SHP77 treated with DMSO at 0.1 percent for 48 hours (cell line): ENCODE results near the gene MYH11.
A peak's percentile ranks its signal among the peaks of the same experiment; 100 is the strongest.

Source experiments
- DNase-seq: peaks from one replicate; lab custom pipeline; 2025; lab: John Stamatoyannopoulos, UW

The MYH11 gene

DNA sequence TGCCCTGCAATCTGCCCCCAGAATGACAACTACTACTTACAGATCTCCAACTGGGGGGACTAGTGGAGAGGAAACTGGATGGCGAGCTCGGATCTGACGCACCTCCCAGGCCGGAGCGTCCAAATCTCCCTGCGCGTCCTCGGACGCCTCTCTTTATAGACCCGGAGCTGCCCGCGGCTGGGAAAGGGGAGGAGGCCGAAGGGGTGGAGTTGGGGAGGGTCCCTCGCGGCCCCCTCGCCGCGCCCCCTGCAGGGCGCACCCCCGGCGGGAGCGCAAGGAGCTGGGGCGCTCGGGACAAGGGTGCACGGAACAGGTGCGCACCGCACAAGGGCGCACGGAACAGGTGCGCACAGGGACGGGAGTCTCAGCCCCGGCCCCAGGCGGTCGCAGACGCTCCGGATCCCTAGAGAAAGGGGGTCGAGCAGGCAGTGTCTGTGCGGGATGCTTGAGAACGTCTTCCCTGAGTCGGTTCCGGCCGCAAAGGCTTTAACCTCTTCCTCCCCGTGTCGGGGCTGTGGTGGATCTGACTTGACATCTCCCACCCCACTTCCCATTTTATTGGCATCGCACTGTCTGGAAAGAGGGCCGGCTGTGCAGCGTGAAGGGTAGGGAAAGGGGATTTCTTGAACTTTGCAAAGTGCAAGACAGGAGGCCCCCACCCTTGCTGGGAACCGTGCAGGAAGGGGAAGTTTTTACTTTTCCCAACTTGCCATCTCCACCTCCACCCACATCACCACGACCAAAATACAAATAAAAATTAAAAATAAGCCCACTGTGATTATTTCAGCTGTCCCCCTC, at the start of gene MYH11:
Gene MYH11 (minus strand): TSS at position 128 of the 798 bp plus-strand sequence. CDS start 18,776 bp downstream, outside the sequence.
- DNase-seq: no peak

DNA sequence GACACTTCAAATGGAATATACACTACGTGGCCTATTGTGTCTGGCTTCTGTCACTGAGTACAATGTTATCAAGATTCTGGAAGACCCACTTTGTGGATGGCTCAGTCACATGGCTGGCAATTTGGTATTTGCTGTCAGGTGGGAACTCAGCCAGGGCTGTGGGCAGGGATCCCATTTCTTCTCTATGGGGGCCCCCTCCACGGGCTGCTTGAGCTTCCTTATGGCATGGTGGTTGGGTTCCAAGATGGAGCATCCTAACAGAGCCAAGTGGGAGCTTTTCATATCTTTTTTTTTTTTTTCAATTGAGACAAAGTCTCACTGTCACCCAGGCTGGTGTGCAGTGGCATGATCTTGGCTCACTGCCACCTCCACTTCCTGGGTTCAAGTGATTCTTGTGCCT, 49.6 kb upstream of the MYH11 start:
- DNase-seq: no peak

DNA sequence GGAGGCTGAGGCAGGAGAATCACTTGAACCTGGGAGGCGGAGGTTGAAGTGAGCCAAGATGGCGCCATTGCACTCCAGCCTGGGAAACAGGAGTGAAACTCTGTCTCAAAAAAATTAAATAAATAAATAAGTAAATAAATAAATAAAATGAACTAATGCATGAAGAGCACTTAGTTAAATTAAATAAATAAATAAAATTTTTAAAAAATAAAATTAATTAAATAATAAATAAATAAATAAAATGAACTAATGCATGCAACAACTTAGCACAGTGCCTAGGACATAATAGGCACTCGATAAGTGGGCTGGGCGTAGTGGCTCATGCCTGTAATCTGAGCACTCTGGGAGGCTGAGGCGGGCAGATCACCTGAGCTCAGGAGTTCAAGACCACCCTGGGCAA, 47.1 kb upstream of the MYH11 start:
- DNase-seq: no peak

DNA sequence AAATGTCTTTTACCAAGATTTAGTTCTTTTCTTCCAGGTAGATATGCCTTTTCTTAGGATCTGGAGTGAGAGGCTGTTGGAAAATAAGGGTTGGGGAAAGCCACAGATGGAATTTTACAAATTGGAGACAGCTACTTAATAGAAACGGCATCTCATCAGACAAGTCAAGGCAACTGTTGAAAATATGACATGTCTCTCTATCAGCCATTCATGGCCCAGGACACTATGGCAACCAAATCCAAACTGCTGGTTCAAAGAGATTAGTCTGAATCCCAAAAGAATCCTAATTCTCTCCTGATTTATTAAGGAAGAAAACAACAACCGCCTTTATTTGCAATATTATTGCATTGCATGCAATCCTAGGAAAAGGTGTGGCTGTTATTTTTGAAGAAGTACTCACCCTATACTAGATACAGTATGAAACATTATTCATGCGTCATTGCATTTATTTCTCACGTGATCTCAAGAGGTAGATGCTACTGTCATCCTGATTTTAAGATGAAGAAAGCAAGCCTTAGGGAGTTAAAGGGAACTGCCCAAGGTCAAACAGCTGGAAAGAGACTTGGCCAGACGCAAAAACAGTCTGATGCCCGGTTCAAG, 44.2 kb upstream of the MYH11 start:
- no peak for DNase-seq

DNA sequence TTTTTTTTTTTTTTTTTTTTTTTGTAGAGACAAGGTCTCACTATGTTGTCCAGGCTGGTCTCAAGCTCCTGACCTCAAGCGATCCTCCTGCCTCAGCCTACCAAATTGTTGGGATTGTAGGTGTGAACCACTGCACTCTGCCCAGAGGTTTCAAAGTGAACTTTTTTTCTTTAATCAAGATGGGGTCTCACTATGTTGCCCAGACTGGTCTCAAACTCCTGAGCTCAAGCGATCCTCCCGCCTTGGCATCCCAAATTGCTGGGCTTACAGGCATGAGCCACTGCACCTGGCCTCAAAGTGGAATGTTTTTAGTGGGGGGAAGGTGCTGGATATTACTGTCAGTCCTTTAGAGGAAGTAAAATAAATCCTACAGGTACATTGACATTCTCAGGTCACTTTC, 43.5 kb upstream of the MYH11 start:
- DNase-seq: no peak

DNA sequence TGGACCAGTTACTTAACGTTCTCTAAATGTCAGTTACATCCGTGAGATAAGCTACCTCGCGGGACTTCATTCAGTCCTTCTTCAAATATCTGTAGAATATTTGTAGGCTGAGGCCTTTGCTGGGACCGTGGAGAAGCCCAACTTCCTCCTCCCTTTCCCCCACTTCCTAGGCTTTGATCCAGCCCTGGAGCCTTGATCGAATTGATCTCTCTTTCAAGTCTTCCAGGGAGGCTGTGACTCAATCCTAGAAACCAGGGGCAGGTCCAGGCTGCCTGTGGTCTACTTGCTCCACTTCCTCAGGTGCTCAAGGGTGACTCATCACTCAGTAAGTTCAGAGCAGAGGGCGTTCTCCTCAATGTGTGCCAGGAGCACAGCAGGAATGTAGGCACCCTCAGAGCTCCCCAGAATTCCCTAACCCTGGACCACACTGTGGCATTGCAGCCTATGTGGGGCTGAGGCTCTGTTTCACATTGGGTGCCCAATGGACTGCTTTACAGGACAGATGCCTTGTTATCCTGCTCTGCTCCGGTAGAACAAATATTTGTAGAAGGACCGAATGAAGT, 42.8 kb upstream of the MYH11 start:
- DNase-seq: no peak

DNA sequence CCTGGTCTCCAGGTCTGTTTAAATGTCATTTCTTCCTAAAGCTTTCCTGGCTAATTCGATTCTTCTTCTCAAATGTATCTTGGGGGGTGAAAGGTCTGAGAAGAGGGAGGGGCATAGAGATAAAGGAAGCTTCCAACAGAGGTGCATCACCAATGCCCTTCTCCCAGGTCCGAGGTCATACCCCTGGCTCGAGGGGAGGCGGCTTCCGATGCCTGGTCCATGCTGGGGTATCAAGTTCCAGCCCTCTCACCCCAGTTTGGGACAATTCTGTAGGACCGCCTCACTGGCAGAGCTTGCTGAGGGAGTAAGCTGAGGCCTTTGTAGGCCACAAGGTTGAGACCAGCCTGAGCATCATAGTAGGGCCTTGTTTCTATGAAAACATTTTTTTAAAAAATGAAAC, 41.8 kb upstream of the MYH11 start:
- no peak for DNase-seq

DNA sequence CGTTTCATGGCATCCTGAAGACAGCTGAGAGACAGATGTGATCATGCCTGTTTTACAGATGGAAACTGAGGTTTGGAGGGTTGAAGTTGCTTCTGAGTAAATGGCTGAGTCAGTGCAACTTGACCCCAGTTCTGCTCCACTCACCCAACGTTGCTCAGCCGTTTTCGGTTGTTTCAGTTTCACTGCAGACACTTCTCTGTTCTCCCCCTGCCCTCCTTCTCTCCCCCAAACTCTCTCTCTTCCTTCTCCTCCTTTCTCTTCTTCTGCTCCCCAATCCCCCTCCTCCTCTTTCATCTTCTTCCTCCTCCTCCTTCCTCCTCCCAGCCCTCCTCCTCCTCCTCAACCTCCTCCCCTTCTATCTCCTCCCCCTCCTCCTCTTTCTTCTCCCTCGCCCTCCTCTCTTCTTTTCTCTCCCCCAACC, 41.0 kb upstream of the MYH11 start:
- DNase-seq: no peak

DNA sequence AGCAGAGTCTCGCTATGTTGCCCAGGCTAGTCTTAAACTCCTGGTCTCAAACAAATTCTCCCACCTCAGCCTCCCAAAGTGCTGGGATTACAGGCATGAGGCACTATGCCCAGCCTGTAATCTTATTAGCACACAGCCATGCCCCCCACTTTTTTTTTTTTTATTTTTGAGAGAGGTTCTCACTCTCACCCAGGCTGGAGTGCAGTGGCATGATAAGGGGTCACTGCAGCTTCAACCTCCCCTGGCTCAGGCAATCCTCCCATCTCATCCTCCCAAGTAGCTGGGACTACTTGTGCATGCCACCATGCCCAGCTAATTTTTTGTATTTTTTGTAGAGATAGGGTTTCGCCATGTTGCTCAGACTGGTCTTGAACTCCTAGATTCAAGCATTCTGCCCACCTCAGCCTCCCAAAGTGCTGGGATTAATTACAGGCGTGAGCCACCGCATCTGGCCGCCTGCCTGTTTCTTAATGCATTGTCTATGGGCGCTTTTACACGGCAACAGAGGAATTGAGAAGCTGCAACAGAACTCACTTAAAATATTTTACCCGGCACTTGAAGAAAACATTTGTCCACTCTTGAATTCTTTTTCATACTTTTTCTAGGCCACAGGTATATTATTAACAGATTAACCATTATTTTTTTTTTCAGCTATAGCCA, 40.4 kb upstream of the MYH11 start:
- DNase-seq: no peak

DNA sequence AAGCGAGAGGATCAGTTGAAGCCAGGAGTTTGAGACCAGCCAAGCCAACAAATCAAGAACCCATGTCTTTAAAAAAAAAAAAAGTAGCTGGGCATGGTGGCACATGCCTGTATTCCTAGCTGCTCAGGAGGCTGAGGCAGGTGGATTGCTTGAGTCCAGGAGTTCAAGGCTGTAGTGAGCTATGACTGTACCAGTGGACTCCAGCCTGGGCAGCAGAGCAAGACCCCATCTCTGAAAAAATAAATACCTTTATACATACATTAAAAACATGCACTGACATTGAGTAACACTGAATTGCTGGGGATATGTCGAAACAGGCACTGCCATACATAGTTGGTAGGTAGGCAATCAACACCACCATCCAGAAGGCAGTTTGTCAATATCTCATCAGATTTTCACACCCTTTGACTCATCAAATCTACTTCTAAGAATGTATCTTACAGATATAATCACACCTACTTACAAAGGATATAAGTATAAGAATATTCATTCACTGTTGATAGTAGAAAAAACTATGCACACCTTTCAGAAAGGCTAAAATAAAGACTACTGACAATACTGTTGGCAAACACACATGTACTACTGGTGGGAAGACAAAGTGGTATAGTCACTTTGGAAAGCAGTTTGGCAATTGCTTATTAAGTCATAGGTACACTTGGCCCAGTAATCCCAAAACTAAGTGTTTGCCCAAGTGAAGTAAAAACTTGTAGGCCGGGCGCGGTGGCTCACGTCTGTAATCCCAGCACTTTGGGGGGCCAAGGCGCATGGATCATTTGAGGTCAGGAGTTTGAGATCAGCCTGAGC, 37.9 kb upstream of the MYH11 start:
- no peak for DNase-seq

DNA sequence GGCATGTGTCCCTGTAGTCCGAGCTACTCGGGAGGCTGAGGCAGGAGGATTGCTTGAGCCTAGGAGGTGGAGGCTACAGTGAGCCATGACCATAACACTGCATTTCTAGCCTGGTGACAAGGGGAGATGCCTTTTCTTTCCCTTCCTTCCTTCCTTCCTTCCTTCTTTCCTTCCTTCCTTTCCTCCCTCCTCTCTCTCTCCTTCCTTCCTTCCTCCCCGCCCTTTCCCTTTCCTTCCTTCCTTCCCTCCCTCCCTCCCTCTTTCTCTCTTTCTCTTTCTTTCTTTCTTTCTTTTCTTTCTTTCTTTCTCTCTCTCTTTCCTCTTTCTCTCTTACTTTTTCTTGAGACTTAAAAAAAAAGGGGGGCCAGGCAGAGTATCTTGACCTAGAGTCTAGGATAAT, 34.7 kb upstream of the MYH11 start:
- no peak for DNase-seq

DNA sequence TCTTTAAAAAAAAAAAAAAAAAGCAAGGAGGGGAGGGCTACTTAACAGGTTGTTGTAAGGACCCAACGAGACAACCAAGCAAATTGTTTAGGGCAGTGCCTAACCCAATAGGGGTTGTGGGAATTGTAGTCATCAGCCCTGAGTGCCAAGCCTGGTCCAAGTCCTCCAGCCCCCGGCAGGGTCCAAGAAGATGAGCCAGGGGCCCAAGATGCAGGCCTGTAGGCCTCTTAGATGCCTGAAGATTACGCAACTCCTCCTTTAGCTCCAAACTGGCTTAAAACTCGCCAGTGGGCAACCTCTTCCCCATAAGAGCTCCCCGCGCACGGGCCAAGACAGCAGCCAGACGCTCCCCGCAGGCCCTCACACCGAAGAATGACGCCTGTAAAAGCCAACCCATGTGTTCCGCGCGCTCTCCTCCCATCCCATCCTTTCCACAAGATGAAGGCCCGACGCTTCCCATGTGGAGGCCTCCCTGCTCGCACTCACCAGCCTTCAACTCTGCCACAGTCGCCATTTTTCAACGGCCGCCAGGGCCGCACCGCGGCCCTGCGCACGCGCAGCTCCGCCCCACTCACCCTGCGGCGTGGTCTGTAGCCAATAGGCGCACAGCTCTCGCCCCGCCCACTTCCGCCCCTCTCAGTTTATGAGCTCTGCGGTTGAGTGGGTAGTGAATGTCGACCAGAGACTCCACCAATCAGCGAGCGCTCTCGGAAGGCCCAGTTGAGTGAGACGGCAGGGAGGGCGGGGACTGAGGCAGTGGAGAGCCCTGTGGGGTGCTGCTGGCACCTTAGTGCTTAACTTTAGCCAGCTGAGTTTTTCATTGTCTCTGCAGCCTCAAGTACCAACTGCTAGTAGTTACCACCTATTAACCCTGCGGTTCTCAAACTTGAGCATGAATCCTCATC, 31.5 kb upstream of the MYH11 start, which contains the start of gene CEP20:
Gene CEP20 (minus strand): TSS at position 532 of the 905 bp plus-strand sequence. CDS start 18 bp downstream, at position 514.
- peak; percentile 89 for DNase-seq

DNA sequence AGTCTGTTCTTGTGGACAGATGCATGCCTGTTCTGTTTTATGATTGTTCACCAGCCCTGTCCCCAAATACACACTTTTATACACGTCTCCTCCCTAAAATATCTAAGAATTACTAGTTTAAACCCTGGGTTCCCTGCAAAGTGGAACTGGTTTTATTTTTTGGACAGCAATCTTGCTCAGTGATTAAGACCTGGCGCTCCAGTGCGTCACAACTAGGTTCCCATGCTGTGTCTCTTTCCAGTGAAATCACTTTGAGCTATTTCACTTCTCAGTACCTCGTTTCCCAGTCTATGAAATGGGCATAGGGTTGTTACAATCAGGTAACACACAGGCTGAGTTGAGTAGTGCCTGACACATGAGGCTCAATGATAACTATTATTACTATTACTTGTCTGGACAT, 30.5 kb upstream of the MYH11 start:
- DNase-seq: no peak

DNA sequence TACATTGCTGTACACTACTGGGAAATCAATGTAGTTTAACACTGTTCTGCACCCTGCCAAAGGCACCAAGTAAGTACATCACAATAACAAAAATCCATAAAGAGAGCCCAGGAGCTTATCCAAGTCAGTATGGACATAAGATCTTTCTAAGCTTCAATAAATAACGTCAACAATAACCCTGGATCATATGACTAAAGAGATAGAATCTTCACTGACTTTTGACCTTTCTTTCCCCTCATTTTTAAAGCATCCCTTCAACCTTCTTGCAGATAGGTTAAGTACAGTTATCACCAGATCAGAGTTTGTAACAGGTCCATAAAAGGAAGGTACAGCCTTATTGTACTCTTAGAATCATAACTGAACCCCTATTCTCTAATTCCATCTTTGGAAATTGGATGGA, 29.2 kb upstream of the MYH11 start:
- no peak for DNase-seq

DNA sequence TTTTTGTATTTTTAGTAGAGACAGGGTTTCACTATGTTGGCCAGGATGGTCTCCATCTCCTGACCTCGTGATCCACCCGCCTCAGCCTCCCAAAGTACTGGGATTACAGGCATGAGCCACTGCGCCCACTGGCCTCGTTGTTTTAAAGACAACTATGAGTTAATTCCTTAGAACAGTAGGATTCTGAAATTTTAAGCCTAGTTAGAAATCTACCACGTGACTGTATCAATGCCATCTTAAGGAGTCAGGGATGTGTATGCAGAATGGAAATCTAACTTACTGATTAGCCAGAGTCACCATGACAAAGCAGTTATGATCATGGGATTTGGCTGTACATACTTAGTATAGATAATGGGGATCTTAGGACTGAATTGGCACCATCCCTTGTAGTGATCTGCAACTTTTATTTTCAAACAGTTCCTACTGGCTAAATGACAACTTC, 28.8 kb upstream of the MYH11 start:
- DNase-seq: no peak

DNA sequence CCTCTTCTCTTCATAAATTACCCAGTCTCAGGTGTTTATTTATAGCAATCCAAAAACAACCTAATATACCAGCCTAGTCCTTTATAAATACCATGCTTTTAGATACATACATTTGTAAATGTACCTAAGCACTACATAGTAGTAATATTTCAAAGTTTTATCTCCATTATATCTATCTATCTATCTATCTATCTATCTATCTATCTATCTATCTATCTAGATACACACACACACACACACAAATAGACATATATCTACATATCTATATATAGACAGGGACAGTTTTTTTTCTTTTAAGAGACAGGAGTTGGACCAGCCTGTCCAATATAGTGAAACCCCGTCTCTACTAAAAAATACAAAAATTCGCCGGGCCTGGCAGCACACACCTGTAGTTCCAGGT, 25.7 kb upstream of the MYH11 start:
- no peak for DNase-seq

DNA sequence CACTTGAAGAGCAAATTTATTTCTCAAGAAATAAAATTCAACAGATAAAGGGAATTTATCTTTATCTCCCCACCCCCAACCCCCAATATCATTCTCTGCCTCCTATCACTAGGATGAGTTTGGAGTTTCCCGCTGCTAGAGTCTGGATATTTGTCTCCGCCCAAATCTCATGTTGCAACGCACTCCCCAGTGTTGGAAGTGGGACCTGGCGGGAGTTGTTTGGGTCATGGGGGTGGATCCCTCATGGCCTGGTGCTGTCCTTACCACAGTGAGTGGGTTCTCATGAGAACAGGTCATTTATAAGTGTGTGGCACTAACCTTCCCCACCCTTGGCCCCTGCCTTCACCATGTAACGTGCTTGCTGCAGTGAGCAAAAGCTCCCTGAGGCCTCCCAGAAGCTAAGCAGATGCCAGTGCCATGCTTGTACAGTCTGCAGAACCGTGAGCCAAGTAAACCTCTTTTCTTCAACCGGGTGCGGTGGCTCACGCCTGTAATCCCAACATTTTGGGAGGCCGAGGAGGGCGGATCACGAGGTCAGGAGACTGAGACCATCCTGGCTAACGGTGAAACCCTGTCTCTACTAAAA, 25.1 kb upstream of the MYH11 start:
- DNase-seq: no peak

DNA sequence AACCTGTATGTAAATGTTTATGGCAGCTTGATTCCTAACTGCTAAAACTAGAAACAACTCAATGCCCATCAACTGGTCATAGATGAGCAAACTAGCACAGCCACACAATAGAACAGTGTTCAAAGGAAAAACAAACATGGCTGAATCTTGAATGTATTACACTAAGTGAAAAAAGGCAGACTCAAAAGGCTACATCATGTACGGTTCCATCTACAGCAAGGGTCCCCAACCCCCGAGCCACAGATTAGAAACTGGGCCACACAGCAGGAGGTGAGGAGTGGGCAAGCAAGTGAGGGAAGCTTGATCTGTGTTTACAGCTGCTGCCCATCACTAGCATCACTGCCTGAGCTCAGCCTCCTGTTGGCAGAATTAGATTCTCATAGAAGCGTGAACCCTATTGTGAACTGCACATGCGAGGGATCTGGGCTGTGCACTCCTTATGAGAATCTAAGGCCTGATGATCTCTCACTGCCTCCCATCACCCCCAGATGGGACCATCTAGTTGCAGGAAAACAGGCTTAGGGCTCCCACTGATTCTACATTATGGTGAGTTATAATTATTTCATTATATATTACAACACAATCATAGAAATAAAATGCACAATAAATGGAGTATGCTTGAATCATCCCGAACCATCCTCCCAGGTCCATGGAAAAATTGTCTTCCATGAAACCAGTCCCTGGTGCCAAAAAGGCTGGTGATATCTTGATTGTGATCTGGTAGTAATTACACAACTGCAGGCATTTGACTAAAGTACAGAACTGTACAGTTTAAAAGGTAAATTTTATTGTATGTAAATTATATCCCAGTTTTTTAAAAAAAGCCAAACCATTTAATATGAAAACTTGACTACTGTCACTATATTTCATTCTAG, 23.8 kb upstream of the MYH11 start:
- DNase-seq: no peak

DNA sequence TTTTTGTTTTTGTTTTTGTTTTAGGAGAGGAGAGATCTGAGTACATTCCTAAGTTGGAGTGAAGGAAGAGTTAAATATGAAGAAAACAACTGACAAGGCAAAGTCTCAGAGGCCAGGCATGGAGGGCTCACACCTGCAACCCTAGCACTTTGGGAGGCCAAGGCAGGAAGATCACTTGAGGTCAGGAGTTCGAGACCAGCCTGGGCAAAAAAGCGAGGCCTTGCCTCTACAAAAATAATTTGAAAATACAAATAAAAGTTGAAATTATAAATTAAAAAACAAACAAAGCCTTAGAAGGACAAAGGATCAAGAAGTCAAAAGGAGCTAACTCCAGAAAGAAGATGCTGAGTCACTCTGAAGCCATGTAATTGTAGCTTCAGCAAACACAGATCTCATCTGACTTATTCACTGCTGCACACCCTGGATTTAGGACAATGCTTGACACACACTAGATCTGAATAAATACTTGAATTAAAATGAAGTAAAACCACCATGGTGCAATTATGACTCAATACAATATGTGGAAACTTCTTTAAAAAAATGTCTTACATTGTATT, 22.5 kb upstream of the MYH11 start:
- DNase-seq: no peak
